ENCODE measurements around the gene BTF3.

BTF3 gene

DNA sequence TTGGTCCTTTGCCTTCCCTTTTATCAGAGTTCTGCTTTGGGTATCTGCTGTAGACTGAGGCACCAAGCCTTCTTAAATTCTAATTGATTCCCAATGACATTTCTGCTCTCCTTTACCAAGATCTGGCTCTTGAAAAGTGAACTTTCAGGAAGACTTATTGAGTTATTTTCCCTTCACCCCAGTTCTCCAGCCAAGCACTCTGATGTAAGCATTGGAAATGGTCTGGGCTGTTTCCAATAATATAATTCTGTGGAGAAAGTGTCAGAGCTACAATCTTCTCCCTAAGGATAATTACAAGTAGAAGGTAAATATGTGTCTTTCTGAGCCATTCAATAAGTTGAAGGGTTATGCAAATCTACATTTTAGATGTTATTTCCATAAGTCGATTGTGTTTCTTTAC, 30.8 kb downstream of the BTF3 start:
- Histone ChIP-seq H3K4me3 (ENCODE audit: low read length) (no peak overlapping the region), H3K9ac (ENCODE audit: low read depth, low read length) (no peak overlapping the region), H3K4me1 (ENCODE audit: insufficient read depth, low read length) (0 out of 2 replicates have a peak, but pooled peaks cover 5% of the 10 kb centered on the region), H3K36me3 (ENCODE audit: insufficient read depth, low read depth, low read length) (no peaks in the 10 kb centered on the region), H3K9me3 (ENCODE audit: insufficient read depth, low read depth, low read length) (peaks cover 6% of the 10 kb centered on the region), H3K27ac (ENCODE audit: low read length) (no peak overlapping the region), H3K27me3 (ENCODE audit: insufficient read depth, low read length) (no peaks in the 10 kb centered on the region)

DNA sequence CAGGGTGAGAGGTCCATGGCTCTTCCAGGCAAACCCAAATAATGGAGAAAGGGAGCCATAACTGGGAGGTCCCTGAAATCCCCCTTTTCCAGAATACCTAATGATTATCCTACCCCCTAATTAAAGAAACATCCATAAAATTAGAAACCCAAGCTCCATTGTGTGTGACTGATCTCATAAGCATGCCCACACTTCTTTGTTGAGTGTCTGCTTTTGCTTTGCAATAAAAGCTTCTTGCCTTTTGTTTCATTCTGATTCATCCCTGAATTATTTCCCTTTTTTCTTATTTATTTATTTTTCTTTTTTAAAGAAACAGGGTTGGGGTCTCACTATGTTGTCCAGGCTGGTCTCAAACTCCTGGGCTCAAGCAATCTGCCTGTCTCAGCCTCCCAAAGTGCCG, 33.1 kb downstream of the BTF3 start:
- Histone ChIP-seq H3K27ac (ENCODE audit: low read length) (no peak overlapping the region), H3K4me3 (ENCODE audit: low read length) (no peak overlapping the region), H3K9me3 (ENCODE audit: insufficient read depth, low read depth, low read length) (peaks cover 6% of the 10 kb centered on the region), H3K27me3 (ENCODE audit: insufficient read depth, low read length) (no peaks in the 10 kb centered on the region), H3K4me1 (ENCODE audit: insufficient read depth, low read length) (0 out of 2 replicates have a peak, but pooled peaks cover 5% of the 10 kb centered on the region), H3K36me3 (ENCODE audit: insufficient read depth, low read depth, low read length) (no peaks in the 10 kb centered on the region), H3K9ac (ENCODE audit: low read depth, low read length) (no peak overlapping the region)

DNA sequence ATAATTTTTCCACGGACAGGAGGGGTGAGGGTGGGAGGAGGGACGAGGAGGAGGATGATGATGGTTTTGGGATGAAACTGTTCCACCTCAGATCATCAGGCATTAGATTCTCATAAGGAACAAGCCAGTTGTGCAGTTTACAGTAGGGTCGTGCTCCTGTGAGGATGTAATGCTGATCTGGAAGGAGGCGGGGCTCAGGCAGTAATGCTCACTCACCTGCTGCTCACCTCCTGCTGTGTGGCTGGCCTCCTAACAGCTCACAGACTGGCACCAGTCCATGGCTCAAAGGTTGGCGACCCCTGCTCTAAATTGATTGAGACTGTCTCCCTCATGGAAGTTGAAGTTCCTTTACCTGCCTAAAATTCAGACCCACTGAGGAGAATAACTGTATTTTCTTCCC, 34.0 kb downstream of the BTF3 start:
- no peak overlapping the region for H3K4me3 ChIP-seq (ENCODE audit: low read length)
- H3K4me1 ChIP-seq (ENCODE audit: insufficient read depth, low read length) = 0 out of 2 replicates have a peak, but pooled peaks cover 5% of the 10 kb centered on the region
- H3K27ac ChIP-seq (ENCODE audit: low read length) = no peak overlapping the region
- no peaks in the 10 kb centered on the region for H3K36me3 ChIP-seq (ENCODE audit: insufficient read depth, low read depth, low read length)
- H3K9me3 ChIP-seq (ENCODE audit: insufficient read depth, low read depth, low read length) = peaks cover 6% of the 10 kb centered on the region
- H3K27me3 ChIP-seq (ENCODE audit: insufficient read depth, low read length) = no peaks in the 10 kb centered on the region
- no peak overlapping the region for H3K9ac ChIP-seq (ENCODE audit: low read depth, low read length)

- H3K27ac ChIP-seq (ENCODE audit: low read length) = no peak overlapping the region
Measured at GRCh38 chr5:73534011-73534644, 35.9 kb downstream of the BTF3 start.

DNA sequence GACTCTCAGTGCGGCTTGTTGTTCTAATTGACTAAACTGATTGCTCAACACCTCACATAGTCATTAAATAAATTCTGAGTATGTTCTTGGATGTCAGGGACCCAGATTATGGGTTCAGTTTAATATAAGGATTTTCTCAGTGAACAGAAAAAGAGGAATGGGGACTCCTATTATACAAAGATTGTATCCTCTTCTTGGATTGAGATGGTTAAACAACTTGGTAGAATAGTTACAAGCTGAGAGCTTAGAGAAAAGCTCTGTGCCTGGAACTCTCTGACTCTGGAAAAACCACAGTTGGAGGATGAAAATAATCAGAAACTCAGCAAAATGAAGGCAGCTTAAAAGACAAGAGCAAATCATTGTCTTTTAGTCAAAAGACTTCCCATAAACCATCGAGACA, 36.7 kb downstream of the BTF3 start:
- Histone ChIP-seq H3K9me3 (ENCODE audit: insufficient read depth, low read depth, low read length) (peaks cover 6% of the 10 kb centered on the region), H3K27ac (ENCODE audit: low read length) (no peak overlapping the region), H3K4me1 (ENCODE audit: insufficient read depth, low read length) (no peaks in the 10 kb centered on the region), H3K9ac (ENCODE audit: low read depth, low read length) (no peak overlapping the region), H3K27me3 (ENCODE audit: insufficient read depth, low read length) (no peaks in the 10 kb centered on the region), H3K36me3 (ENCODE audit: insufficient read depth, low read depth, low read length) (no peaks in the 10 kb centered on the region), H3K4me3 (ENCODE audit: low read length) (no peak overlapping the region)

More at GRCh38 chr5:73534011-73534644, 35.9 kb downstream of the BTF3 start:
- H3K4me1 ChIP-seq (ENCODE audit: insufficient read depth, low read length) = 0 out of 2 replicates have a peak, but pooled peaks cover under 1% of the 10 kb centered on the region
- H3K9ac ChIP-seq (ENCODE audit: low read depth, low read length) = no peak overlapping the region
- peaks cover 6% of the 10 kb centered on the region for H3K9me3 ChIP-seq (ENCODE audit: insufficient read depth, low read depth, low read length)
- H3K36me3 ChIP-seq (ENCODE audit: insufficient read depth, low read depth, low read length) = no peaks in the 10 kb centered on the region
- no peak overlapping the region for H3K4me3 ChIP-seq (ENCODE audit: low read length)
- H3K27me3 ChIP-seq (ENCODE audit: insufficient read depth, low read length) = no peaks in the 10 kb centered on the region

DNA sequence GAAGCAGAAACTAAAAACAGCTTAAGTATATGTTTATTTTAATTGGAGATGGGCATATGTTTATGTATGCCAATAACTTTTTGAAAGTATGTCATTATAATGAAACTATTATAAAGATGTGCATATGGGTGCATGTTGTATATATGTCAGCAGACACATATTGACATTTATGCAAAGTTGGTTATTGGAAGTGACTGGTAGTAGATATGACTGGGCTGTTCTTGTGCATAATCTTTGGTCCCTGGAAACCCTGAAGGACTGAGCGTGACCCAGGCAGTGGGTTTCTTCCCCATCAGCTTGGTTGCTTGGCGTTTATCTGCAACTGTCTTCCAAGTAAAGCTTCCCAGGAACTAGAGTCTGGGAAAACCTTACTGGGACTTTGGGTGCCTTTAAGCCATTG, 41.5 kb downstream of the BTF3 start:
- Histone ChIP-seq H3K27ac (ENCODE audit: low read length) (no peak overlapping the region), H3K27me3 (ENCODE audit: insufficient read depth, low read length) (no peaks in the 10 kb centered on the region), H3K9me3 (ENCODE audit: insufficient read depth, low read depth, low read length) (no peaks in the 10 kb centered on the region; the same call in 1 of the 2 replicates), H3K36me3 (ENCODE audit: insufficient read depth, low read depth, low read length) (no peaks in the 10 kb centered on the region), H3K4me1 (ENCODE audit: insufficient read depth, low read length) (peaks cover 2% of the 10 kb centered on the region; the same call in 1 of the 2 replicates), H3K4me3 (ENCODE audit: low read length) (no peak overlapping the region), H3K9ac (ENCODE audit: low read depth, low read length) (no peak overlapping the region)

DNA sequence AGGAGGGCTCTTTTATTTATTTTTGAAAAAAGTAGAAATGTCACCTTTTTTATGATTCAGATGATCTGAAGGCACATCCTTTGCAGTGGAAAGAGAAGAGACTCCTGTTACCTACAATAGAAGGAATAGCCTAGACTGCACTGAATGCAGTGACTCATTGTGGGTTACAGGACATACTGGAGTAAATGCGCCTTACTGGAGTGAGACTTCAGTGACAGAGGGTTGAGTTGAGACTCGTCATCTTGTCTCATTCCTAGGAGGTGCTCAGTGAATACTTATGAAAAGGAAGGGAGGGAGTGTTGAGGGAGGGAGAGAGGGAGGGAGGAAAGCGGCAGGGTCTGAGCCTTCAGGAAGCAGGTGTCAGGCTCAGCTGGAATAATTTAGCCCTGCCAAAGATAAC, 42.0 kb downstream of the BTF3 start:
- Histone ChIP-seq H3K4me1 (ENCODE audit: insufficient read depth, low read length) (peaks cover 2% of the 10 kb centered on the region; the same call in 1 of the 2 replicates), H3K27ac (ENCODE audit: low read length) (no peak overlapping the region), H3K4me3 (ENCODE audit: low read length) (no peak overlapping the region), H3K9me3 (ENCODE audit: insufficient read depth, low read depth, low read length) (no peaks in the 10 kb centered on the region), H3K27me3 (ENCODE audit: insufficient read depth, low read length) (no peaks in the 10 kb centered on the region), H3K9ac (ENCODE audit: low read depth, low read length) (no peak overlapping the region), H3K36me3 (ENCODE audit: insufficient read depth, low read depth, low read length) (no peaks in the 10 kb centered on the region)

DNA sequence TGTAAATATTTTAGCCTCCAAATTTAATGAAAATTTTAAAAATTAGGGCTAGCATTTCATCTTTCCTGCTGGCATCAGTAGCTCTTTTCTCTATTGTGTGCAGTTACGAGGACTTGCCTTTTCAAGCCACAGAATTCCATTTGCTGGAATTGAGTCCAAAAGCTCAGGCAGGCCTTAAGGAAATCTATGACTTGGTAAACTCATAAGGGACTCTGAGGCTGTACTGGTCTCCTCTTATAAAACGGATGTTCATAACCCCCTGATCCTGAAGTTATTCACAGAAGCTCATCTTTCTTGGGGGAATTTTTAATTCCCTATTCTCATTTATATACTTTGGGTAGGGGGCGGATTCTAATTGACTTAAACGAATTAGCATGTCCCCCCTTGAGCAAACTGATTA, 43.8 kb downstream of the BTF3 start:
- Histone ChIP-seq H3K9me3 (ENCODE audit: insufficient read depth, low read depth, low read length) (no peaks in the 10 kb centered on the region), H3K4me3 (ENCODE audit: low read length) (no peak overlapping the region), H3K27me3 (ENCODE audit: insufficient read depth, low read length) (no peaks in the 10 kb centered on the region), H3K9ac (ENCODE audit: low read depth, low read length) (no peak overlapping the region), H3K27ac (ENCODE audit: low read length) (no peak overlapping the region), H3K36me3 (ENCODE audit: insufficient read depth, low read depth, low read length) (no peaks in the 10 kb centered on the region), H3K4me1 (ENCODE audit: insufficient read depth, low read length) (peaks cover 2% of the 10 kb centered on the region; the same call in 1 of the 2 replicates)

GRCh38 chr5:73544429-73545402, 46.5 kb downstream of the BTF3 start:
- no peaks in the 10 kb centered on the region for H3K9me3 ChIP-seq (ENCODE audit: insufficient read depth, low read depth, low read length)
- H3K27ac ChIP-seq (ENCODE audit: low read length) = no peak overlapping the region
- no peak overlapping the region for H3K9ac ChIP-seq (ENCODE audit: low read depth, low read length)
- H3K4me1 ChIP-seq (ENCODE audit: insufficient read depth, low read length) = peaks cover 2% of the 10 kb centered on the region; the same call in 1 of the 2 replicates
- H3K27me3 ChIP-seq (ENCODE audit: insufficient read depth, low read length) = no peaks in the 10 kb centered on the region
- no peak overlapping the region for H3K4me3 ChIP-seq (ENCODE audit: low read length)
- no peaks in the 10 kb centered on the region for H3K36me3 ChIP-seq (ENCODE audit: insufficient read depth, low read depth, low read length)

- Histone ChIP-seq H3K9me3 (ENCODE audit: insufficient read depth, low read depth, low read length) (no peaks in the 10 kb centered on the region), H3K9ac (ENCODE audit: low read depth, low read length) (no peak overlapping the region), H3K4me3 (ENCODE audit: low read length) (no peak overlapping the region), H3K4me1 (ENCODE audit: insufficient read depth, low read length) (peaks cover 2% of the 10 kb centered on the region; the same call in 1 of the 2 replicates), H3K27me3 (ENCODE audit: insufficient read depth, low read length) (no peaks in the 10 kb centered on the region), H3K27ac (ENCODE audit: low read length) (no peak overlapping the region), H3K36me3 (ENCODE audit: insufficient read depth, low read depth, low read length) (no peaks in the 10 kb centered on the region)
Measured at GRCh38 chr5:73545403-73545779, 47.1 kb downstream of the BTF3 start.

GRCh38 chr5:73550016-73550415, 51.8 kb downstream of the BTF3 start:
- no peaks in the 10 kb centered on the region for H3K27me3 ChIP-seq (ENCODE audit: insufficient read depth, low read length)
- no peak overlapping the region for H3K4me3 ChIP-seq (ENCODE audit: low read length)
- no peak overlapping the region for H3K9ac ChIP-seq (ENCODE audit: low read depth, low read length)
- no peaks in the 10 kb centered on the region for H3K4me1 ChIP-seq (ENCODE audit: insufficient read depth, low read length)
- H3K36me3 ChIP-seq (ENCODE audit: insufficient read depth, low read depth, low read length) = peaks cover 3% of the 10 kb centered on the region; the same call in 1 of the 2 replicates
- H3K27ac ChIP-seq (ENCODE audit: low read length) = no peak overlapping the region
- H3K9me3 ChIP-seq (ENCODE audit: insufficient read depth, low read depth, low read length) = no peaks in the 10 kb centered on the region

Measured in iPS-20b (cell line).